ENCODE data around the gene PTPRO. TPM values are rescaled to one million over a fixed set of nuclear protein-coding genes. Genes with fewer than 3 reads are reported as not detected.
A peak's percentile ranks its signal among the peaks of the same experiment; 100 is the strongest.
"Not testable (repeated sequence)": the region's sequence is repeated elsewhere in the genome, so short reads cannot be mapped to it uniquely, and the experiment has no call there.

The PTPRO gene
- total RNA-seq, 1 donor from 2014 or later: 0.91 TPM

DNA sequence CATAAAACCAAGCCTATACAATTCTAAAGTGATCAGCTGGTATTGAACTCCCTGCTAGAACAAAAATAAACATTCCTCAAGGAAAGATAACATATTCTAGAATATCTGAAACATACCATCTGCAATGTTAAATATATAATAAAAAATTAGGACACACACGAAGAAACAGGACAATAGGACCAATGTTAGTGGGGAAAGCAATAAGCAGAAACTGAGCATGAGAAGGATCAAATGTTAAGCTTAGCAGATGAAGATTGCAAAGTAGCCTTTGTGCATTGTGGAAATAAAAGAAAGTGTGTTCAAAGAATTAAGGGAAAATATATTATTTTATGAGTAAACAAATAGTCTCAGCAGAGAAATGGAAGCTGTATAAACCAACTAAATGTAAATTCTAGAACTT is 286.1 kb downstream of the PTPRO start:
- DNase-seq (no peak), ATAC-seq (ENCODE audit: poor library complexity) (no peak)
- intact Hi-C loops (cut with DNase I): no loop called here

- intact Hi-C loops (cut with DNase I): no loop called here
- DNase-seq: no peak
- no peak for ATAC-seq (ENCODE audit: poor library complexity)
Observed at GRCh38 chr12:15608941-15609340, 286.6 kb downstream of the PTPRO start.

DNA sequence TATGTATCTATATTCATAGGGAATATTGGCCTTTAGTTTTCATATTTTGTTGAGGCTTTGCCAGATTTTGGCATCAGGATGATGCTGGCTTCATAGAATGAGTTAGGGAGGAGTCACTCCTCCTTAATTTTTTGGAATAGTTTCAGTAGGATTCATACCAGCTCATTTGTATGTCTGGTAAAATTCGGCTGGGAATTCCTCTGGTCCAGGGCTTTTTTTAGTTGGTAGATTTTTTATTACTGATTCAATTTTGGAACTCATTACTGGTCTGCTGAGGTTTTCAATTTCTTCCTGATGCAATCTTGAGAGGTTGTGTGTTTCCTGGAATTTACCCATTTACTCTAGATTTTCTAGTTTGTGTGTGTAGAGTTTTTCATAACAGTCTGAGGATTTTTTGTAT is 291.7 kb downstream of the PTPRO start:
- intact Hi-C loops (cut with DNase I): no loop called here
- no peak for ATAC-seq (ENCODE audit: poor library complexity)
- DNase-seq: no peak

GRCh38 chr12:15616495-15616894 is 294.2 kb downstream of the PTPRO start:
- ATAC-seq (ENCODE audit: poor library complexity); intact Hi-C loops (cut with DNase I): not testable (repeated sequence)

GRCh38 chr12:15620741-15621539 is 298.6 kb downstream of the PTPRO start:
- no peak for ATAC-seq (ENCODE audit: poor library complexity)
- intact Hi-C loops (cut with DNase I): no loop called here
- DNase-seq: no peak

More at GRCh38 chr12:15616495-15616894, 294.2 kb downstream of the PTPRO start:
- DNase-seq: not testable (repeated sequence)

- no peak for ATAC-seq (ENCODE audit: poor library complexity)
- intact Hi-C loops (cut with DNase I): no loop called here
Observed at GRCh38 chr12:15625075-15625474, 302.8 kb downstream of the PTPRO start.

GRCh38 chr12:15627995-15628945 is 306.0 kb downstream of the PTPRO start:
- ATAC-seq (ENCODE audit: poor library complexity) (peak; percentile 51), DNase-seq (no peak)
- intact Hi-C loops (cut with DNase I): no loop called here

More at GRCh38 chr12:15625075-15625474, 302.8 kb downstream of the PTPRO start:
- DNase-seq: no peak

DNA sequence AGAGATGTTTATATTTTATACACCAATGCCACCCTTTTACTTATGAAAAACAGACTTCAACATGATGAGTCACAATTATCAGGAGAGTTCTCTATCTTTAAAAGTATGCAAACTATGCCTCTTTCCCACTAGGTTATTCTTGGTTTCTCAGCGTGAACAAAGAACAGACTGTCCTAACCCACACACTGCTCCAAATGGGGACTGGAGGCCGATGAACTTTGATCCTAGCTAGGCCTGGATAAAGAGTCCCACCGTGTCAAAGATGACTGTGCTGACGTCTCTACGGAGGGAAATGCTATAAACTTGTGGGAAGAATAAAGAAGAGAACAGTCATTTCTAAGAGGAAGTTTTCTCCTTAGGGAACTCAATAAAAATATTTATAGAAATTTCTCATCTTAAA is 306.8 kb downstream of the PTPRO start:
- ATAC-seq (ENCODE audit: poor library complexity) (peak; percentile 95), DNase-seq (peak; percentile 53)
- intact Hi-C loops (cut with DNase I): no loop called here

DNA sequence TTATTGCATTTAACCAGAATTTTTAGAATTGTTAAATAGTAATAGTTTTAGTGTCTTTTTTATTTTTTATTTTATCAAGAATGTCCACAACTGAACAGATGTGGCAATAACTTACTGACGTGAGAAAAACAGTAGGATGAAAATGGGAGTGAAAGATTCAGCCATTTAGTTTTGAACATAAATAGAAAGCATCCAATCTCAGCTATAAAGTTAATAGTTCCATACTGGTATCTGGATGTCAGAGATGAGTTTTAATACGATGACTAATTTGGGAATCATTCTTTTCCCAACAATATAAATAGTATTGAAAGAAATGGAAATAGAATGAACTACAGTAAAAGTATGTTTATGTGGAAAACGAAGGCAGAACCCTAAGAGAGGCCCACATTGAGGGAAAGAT is 307.5 kb downstream of the PTPRO start:
- no peak for ATAC-seq (ENCODE audit: poor library complexity)
- DNase-seq: no peak
- intact Hi-C loops (cut with DNase I): no loop called here

- DNase-seq: no peak
- intact Hi-C loops (cut with DNase I): no loop called here
- no peak for ATAC-seq (ENCODE audit: poor library complexity)
Observed at GRCh38 chr12:15631007-15631715, 308.9 kb downstream of the PTPRO start.

GRCh38 chr12:15632708-15633107 is 310.4 kb downstream of the PTPRO start:
- ATAC-seq (ENCODE audit: poor library complexity): no peak
- intact Hi-C loops (cut with DNase I): no loop called here
- no peak for DNase-seq

DNA sequence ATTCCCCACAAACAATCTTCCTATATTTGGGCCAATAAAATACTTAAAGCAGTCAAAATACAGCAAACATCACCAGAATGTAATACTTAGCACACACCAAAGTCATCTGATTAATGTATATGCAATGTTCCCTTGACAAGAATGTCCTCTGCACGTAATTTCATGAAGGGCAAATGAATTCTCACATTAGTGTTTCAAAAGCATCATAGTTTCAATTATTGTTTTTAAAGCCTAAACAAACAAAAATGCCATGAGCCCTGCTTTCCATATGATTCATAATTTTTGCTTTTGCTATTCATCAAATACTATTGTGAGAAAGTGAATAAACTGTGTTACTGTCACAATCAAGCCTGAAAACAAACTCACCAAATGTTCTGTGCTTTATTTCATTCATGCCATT is 310.9 kb downstream of the PTPRO start:
- intact Hi-C loops (cut with DNase I): no loop called here
- ATAC-seq (ENCODE audit: poor library complexity): no peak
- DNase-seq: no peak

DNA sequence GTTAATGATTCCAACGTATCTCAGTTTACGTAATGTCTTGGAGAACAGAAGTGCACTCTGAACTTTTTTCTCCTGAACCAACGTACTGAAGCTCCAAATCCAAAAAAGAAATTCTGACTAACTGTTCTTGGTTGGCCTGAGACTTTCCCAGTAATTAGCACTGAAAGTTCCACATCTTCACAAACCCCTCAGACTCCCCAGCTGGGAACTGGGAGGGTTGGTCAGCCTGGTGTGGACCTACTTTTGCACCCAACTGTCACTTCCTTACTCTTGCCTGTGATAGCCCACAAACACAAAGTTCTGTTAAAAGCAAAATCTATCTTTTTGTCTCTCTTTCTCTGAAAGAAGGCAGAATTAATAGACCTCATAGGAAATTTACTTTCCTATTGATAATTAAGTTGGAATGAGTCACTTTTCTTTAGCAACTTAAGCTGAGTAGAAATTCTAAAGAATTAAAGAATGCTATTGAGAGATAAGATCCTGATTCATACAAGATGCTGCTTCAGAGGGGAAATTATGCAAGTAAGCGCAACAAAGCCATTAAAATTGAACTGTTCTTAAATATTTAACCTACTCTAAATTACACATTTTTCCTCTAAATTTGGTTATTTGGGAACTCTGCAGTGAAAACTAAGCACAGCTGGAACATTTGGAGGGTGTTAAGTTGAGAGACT is 311.8 kb downstream of the PTPRO start:
- intact Hi-C loops (cut with DNase I): no loop called here
- no peak for DNase-seq
- ATAC-seq (ENCODE audit: poor library complexity): no peak

DNA sequence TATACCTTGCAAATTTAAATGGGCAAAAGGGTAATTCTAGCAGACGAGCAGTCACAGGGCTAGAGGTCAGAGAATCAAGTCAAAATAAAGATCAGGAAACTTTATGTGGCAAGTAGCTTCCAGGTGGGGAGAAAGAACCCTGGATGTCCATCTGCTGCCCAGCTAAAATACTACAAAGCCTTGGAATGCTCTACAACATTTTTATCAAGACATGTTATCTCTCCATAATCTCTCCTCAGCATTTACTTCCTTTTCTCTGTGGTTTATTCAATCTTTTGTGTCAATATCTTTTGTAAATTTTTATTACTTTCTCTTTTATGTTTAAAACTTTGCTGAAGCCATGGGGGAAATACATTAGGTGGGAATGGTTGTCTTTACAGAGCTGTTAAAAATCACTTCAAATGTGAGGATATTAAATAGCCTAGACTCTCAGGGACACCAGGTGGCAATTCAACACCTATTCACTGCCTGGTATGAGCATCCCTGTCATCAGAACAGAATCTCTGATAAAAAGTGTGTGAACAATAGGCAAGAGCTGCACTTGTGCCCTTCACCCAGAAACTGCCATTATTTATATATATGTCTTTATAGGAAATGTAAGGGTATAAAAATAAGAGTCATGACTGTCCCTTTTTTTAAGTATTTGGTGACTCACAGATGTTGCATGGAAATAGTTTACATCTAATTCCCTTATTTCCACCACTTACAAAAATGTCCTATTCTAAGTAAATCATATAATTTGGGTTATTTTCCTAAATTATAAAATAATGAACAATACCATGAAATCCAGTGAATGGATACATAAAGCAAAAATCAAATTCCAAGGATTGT is 314.0 kb downstream of the PTPRO start:
- DNase-seq (no peak), ATAC-seq (ENCODE audit: poor library complexity) (no peak)
- intact Hi-C loops (cut with DNase I): no loop called here

- intact Hi-C loops (cut with DNase I): no loop called here
- no peak for DNase-seq
- ATAC-seq (ENCODE audit: poor library complexity): no peak
Observed at GRCh38 chr12:15638231-15638630, 315.9 kb downstream of the PTPRO start.

DNA sequence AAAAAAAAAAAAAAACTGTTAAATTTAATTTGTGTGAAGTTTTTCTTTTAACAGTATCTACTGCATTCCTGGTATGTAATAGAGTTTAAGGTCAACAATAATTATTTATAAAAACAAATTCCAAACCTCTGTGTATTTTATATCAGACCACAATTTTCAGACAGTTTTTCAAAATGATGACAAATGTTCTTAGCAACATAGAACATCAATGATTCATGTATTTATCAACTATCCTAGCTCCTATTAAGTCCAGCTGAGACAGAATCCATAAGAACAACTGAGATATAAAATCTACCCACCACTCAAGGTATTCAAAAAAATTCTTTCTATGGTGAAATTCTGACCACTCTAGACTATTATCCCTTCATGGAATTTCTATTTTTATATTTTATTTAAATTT is 322.4 kb downstream of the PTPRO start:
- ATAC-seq (ENCODE audit: poor library complexity) (no peak), DNase-seq (no peak)
- intact Hi-C loops (cut with DNase I): no loop called here

- ATAC-seq (ENCODE audit: poor library complexity) (no peak), DNase-seq (no peak)
- intact Hi-C loops (cut with DNase I): no loop called here
Observed at GRCh38 chr12:15646581-15646980, 324.3 kb downstream of the PTPRO start.

All from Right ventricle myocardium superior (tissue), 1 donor.